Breast epithelium (tissue), 3 donors: ENCODE data around the gene ARL4A.

Source experiments
- POLR2A ChIP-seq: fragments of 450-650 bp; IDR thresholded peaks from one replicate; pipeline ENCODE4 v1.6.1; 2016; ENCODE audit warnings: antibody characterized with exemption, mild to moderate bottlenecking, moderate library complexity
- POLR2AphosphoS5 ChIP-seq, 3 donors: sonication (generic); formaldehyde crosslinking; IDR thresholded peaks; one replicate each; pipeline ENCODE4 v1.6.1; 2017; ENCODE audit warnings: antibody characterized with exemption in 3 of 3
- TF ChIP-seq, protein P1 (sequence below), 3 donors: fragments of 450-650 bp; IDR thresholded peaks; one replicate each; pipeline ENCODE4 v1.5.1; 2016 to 2017; ENCODE audit warnings: antibody characterized with exemption in 3 of 3, mild to moderate bottlenecking in 3 of 3, moderate library complexity in 3 of 3

DNA sequence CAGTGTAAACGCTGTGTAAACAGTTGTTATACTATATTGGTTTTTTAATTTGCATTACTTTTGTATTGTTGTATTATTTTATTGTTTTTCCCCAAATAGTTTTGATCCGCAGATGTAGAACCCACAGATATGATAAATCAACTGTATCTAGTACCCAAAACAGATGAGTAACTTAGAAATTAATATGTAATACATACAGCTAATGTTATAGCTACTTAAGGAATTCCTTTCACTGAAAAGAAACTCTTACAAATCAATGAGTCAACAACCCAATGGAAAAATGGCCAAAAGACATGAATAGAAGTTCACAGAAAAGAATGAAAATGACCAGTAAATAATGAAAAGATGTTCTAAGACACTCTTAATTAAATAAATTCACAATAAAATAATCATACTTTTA, 32.3 kb upstream of the ARL4A start:
- TF ChIP-seq, protein P1, sequence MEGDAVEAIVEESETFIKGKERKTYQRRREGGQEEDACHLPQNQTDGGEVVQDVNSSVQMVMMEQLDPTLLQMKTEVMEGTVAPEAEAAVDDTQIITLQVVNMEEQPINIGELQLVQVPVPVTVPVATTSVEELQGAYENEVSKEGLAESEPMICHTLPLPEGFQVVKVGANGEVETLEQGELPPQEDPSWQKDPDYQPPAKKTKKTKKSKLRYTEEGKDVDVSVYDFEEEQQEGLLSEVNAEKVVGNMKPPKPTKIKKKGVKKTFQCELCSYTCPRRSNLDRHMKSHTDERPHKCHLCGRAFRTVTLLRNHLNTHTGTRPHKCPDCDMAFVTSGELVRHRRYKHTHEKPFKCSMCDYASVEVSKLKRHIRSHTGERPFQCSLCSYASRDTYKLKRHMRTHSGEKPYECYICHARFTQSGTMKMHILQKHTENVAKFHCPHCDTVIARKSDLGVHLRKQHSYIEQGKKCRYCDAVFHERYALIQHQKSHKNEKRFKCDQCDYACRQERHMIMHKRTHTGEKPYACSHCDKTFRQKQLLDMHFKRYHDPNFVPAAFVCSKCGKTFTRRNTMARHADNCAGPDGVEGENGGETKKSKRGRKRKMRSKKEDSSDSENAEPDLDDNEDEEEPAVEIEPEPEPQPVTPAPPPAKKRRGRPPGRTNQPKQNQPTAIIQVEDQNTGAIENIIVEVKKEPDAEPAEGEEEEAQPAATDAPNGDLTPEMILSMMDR (IDR thresholded peaks at IDR 0.05): no peak
- TF ChIP-seq POLR2A (no peak), POLR2AphosphoS5 (IDR thresholded peaks at IDR 0.05) (no peak)
